Activated CD4-positive, alpha-beta T cell treated with anti-CD3 and anti-CD28 coated beads, Interleukin-2, amount 50 U/mL, for 1 hour (primary cell): ENCODE measurements around the gene WWC1.
"Not testable (repeated sequence)": the region's sequence is repeated elsewhere in the genome, so short reads cannot be mapped to it uniquely, and the experiment has no call there.

Experiments
- DNase-seq: peaks from one replicate; pipeline ENCODE4 v3.0.0-alpha.2; 2020

Gene WWC1

DNA sequence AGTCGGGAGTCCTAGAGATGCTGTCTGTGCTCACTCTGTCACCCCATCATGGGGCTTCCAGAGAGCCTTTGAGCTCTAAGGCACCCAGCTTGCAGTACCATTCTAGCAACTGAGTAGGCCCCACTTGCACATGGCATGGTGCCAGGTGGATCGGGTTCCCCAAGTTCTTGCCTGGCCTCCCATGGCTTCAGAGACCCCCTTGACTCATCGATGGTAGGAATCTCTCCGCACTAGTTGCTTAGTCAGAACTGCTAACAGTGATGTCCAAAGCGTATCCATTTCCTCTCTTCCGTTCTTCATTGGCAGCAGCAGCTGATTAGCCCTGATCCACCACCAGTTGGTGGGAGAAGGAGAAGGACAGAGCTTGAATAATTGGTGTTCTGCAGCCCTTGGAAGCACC lies 124.5 kb downstream of the WWC1 start:
- DNase-seq = no peak

DNA sequence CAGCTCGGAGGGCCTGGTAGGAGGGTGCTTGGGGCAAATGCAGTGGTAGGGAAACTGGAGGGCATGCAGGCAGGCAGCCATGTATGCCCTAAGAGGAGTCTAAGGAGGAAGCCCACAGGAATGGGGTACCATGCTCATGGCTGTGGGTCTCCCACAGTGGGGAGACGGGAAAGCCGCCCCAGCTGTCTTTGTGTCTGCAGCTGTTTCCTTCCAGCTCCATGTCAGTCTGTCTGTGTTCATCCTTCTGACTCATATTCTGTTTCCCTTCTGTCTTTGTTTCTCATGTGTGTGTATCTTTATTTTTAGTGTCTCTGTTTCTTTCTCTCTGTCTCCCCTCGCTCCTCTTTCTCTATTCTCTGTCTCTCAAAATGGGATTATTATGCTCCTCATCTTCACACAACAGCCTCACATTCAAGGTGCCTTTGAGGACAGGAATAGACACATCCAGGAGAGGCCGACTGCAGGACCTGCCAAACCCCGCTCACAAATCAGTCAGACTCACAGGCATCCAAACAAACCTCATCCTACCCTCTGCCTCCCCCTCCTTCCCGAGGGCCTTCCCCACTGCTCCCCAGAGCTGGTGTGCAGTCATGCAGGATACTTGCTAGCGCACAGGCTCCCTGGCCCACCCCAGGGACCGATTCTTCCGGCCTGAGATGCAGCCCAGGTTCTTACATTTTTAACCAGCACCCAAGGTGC lies 126.4 kb downstream of the WWC1 start:
- DNase-seq = no peak

DNA sequence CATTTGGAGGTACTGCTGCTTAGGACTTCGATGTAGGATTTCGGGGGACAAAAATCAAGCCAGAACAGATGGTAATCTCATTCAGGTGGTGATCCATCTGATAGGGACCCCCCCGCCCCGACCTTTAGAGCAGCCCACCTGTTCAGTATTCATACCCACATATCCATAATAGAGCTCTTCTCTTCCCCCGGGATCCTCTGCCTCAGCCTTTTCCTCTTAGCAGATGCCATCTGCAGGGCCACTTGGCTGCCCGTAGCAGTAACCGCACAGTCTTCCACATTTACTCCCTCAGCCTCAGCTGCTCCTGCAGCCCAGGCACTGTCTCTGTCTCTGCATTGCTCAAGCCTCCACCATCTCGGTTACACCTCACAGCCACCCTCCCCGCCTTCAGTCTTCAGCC lies 129.0 kb downstream of the WWC1 start:
- DNase-seq = no peak

DNA sequence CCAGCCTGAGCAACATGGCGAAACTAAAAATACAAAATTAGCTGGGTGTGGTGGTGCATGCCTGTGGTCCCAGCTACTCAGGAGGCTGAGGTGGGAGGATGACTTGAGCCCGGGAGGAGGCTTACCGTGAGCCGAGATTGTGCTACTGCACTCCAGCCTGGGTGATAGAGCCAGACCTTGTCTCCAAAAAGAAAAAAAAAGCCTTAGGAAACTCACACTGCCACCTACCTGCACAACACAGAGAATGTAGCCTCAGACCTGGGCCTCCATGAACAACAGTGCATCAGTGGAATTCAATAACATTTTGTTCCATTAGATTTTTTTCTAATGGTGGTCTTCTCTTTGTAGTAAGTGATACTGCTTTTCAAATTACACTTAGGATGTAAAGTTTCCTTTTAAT lies 131.0 kb downstream of the WWC1 start:
- DNase-seq = no peak

DNA sequence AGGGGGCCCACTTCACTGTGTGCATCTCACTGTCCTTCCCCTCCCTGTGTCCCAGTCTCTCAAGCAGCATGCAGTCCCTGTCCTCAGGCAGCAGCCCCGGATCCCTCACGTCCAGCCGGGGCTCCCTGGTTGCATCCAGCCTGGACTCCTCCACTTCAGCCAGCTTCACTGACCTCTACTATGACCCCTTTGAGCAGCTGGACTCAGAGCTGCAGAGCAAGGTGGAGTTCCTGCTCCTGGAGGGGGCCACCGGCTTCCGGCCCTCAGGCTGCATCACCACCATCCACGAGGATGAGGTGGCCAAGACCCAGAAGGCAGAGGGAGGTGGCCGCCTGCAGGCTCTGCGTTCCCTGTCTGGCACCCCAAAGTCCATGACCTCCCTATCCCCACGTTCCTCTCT lies 132.0 kb downstream of the WWC1 start:
- DNase-seq = no peak

DNA sequence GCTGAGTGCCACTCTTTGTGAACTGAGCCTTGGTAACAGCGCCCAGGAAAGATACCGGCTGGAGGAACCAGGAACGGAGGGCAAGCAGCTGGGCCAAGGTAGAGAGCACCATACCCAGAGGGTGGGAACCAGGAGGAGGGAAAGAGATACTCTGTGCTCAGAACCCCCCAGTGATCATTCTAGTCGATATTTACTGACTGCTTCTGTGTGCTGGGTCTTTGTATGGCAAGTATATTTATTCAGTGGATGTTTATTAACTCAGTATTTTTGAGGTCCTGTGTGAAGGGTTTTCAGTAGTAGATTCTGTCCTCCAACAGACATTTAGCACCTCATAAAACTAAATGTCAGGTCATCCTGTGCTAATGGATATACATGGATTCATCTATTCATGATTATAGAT lies 132.5 kb downstream of the WWC1 start:
- no peak for DNase-seq

DNA sequence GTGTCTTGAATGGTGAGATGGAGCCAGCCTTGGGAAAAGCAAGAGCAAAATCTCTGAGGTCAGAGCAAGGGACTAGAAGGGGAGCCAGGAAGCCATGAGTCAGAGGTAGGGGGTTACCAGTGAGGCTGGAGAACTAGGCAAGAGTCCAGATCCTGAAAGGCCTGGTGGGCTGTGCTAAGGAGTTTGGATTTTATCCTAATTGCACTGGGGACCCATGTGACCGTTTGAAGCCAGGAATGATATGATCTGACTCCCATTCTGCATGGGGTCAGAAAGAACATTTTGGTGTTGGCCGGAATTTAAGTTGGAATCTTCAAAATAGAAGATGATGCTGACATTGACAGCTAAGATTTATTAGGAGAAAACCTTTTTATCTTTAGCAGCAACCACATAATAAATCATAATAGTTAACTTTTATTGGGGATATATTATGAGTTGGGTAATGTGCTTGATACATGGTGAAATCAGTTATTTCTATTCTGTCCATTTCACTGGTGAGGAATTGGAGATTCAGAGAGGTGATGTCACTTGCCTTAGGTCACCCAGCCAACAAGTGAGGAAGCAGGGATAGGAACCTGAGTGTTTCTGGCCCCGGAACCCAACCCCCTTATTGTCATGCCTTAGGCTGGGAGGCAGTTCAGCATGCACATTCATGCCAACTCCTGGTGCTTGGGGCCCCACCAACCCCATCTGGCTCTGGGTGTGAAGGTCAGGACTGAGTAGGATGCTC lies 133.3 kb downstream of the WWC1 start:
- DNase-seq = no peak

DNA sequence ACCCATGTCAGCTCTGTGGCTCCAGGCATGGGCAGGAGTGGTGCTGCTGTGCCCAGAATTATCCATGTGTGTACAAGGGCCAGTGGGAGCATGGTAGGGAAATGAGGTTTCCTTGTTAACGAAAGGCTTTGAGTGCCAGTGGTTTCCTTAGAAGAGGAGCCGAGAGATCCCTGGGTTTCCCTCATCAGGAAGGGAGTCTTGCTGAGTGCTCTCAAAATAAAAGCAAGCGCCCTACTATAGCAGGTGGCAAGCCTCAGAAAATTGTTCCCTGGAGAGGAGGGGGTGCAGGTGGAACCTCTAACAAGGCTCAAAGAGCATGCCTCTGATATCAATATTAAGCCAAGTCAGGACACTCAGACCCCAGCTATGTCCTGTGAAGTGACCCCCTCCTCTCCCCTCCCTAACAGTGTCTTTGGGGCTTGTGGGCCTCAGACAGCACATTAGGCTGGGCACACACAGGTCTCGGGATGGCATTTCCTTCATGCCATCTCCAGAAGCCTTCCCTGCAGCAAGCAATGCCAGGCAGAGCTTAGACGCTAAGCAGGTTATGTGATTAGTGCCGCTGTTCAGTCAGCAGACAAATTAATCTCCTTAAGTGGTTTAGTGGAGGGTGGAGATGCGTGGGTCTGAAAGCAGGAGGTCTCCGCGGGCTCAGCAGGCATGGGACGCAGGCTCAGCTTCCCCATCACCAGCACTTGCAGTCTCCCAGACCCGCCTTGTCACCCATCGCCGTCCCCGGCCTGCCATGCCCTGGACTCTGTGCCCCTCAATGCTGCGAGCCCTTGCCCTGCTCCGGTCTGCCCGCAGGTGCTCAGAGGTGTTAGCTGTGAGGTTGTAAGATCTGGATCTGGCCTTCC lies 134.8 kb downstream of the WWC1 start:
- DNase-seq = no peak

DNA sequence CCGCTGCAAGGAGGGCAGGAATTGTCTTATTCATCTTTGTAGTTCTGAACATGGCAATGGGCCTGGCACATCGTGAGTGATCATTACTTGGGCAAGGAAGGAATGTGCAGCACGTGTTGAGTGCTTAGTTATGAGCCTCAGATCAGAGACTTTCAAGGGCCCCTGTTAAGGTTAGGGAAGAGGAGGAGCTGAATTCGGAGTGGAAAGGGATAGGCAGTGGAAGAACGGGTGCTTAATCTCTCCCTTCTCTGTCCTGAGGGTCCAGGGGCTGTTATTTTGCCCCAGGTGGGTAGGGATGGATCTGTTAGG lies 135.4 kb downstream of the WWC1 start:
- DNase-seq = no peak

DNA sequence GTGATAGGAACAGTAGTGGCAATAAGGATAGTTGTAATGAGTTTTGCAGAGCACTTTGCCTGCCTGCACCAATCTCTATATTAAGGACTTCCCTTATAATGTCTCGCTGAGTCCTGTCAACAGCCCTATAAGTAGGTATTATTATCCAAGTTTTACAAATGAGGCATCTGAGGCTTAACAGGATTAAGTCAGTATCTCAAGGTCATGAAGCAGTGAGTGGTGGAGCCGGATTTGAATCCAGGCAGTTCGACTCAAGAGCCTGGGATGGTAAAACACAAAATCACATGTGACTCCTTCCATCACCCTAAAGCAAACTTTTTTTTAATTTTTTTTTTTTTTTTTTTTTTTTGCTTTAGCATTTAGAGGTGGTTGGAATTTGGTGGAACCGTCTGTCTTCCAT lies 135.8 kb downstream of the WWC1 start:
- no peak for DNase-seq

DNA sequence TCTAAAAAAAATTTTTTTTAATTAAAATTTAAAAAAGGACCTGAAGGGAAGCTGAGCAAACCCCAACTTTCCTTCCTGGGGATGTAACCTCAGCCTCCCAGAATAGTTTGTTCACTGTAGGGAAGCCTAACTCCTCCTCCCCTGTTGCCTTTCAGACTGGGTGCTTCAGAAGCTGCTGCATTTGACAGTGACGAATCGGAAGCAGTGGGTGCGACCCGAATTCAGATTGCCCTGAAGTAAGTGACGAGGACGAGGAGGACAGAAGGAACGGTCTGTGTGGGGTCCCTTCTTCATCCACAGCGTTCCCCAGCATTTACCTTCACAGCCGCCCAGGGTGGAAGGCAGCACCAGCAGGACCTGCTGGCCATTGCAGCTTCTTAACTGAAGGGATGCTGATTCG lies 137.1 kb downstream of the WWC1 start:
- DNase-seq = no peak

DNA sequence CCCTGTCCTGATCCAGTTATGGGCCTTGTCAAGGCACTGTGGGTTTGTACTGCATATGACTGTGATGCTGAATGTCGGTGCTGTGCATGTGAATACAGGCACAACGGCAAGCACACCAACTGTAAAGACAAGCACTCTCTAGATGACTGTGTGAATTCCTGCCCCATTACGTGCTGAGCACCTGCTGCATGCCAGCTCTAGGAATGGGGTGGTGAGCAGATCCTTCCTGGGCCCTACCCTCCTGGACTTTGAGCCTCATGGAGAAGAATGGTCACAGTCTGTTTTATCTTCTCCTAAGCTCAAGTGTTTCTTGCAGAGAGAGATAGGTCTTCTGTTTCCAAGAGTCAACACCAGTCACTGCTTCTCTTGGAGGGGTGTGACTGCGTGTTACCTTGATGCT lies 138.9 kb downstream of the WWC1 start:
- DNase-seq = no peak

DNA sequence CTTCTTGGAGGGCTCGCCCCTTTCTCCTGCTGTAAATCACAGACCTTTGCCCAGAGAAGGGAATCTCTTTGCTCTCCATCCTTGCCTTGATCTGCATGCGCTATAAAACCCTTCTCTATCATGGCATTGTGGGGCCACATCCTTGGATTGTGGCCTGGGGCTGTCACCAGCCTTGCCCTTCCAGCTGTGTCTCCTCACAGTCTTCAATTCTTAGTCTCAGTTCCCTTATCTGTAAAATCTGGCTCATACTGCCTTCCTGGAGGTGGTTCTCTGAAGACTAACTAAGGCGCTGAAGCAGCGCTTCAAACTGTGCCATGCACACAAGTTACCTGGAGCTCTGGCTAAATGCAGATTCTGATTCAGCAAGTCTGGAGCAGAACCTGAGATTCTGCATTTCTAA lies 141.5 kb downstream of the WWC1 start:
- no peak for DNase-seq

DNA sequence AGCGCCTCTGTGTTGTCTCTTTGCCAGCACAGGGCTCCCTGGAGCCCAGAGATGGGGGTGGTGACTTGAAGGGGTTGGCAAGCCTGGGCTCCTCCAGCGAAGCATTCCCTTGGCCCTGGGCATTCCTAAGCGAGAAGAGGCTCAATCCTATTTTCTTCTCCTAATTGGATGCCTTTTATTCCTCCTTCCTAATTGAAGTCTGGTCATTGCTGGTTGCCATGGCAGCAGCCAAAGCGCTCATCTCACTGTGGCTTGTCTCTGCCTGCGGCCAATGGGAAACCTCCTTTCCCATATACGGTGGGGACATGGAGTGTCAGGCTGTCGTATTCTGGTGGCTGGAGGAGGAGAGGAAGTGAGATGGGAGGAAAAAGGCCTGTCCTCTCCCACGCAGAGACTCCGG lies 142.6 kb downstream of the WWC1 start:
- no peak for DNase-seq

DNA sequence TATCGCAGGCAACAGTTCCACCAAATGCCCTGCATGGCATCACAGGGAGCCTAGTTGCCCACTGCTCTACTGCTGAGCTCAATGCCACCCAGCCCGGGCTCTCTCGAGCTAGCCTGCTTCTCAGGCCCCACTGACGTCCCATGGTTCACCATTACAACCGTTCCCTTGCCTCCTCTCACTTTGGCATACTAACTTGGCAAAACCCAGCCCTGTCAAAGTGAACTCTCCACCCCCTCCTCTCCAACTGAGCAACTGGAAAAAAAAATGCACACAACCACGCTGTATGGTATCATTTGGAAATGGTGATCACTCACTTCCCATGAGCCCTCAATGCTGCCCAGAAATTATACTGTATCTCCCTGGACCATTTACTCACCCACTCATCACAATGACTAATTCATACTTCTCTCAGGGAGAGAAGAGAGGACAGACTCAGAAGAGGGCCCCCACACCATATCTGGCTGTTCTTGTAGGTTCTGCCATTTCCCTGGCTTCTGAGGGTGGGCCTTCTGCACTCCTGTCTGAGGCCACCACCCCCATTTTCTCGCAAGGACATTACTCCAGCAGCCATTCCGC lies 143.4 kb downstream of the WWC1 start:
- no peak for DNase-seq

DNA sequence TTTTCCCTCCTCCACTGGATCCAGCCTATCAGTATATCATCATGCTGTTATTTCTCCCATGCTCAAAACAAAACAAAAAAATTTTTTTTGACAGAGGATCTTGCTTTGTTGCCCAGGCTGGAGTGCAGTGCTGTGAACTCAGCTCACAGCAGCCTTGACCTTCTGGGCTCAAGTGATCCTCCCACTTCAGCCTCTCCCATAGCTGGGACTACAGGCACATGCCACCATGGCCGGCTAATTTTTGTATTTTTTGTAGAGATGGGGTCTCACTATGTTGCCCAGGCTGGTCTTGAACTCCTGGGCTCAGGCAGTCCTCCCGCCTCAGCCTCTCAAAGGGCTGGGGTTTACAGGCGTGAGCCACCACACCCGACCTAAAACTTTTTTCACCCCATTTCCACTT lies 143.9 kb downstream of the WWC1 start:
- DNase-seq = not testable (repeated sequence)

DNA sequence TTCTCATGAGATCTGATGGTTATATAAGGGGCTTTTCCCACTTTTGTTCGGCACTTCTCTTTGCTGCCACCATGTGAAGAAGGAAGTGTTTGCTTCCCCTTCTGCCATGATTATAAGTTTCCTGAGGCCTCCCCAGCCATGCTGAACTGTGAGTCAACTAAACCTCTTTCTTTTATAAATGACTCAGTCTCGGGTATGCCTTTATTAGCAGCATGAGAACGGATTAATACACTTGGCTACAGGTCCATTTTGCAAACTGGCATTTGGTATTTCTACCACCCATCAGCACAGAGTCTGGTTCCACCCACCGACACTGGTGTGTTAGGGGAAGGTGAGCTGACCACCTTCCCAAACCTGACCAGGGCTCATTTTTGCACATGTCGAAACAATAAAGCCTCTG lies 146.9 kb downstream of the WWC1 start:
- DNase-seq = no peak

DNA sequence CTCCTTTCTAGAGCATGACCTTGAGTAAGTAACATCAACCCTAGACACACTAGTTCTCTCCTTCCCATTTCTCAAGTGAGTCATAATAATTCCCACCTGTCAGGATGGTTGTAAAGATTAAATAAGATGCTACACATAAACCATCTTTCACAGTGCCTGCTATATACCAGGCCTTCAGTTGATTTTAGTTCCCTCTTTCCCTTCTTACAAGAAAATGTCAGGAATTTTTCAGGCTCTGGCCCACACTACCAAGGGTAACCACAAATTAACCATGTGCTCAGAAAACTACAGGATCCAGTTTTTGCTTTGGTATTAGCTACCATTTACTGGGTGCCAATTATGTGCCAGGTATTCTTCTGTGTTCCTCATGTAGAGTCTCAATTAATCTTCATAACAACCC lies 152.1 kb downstream of the WWC1 start:
- no peak for DNase-seq

DNA sequence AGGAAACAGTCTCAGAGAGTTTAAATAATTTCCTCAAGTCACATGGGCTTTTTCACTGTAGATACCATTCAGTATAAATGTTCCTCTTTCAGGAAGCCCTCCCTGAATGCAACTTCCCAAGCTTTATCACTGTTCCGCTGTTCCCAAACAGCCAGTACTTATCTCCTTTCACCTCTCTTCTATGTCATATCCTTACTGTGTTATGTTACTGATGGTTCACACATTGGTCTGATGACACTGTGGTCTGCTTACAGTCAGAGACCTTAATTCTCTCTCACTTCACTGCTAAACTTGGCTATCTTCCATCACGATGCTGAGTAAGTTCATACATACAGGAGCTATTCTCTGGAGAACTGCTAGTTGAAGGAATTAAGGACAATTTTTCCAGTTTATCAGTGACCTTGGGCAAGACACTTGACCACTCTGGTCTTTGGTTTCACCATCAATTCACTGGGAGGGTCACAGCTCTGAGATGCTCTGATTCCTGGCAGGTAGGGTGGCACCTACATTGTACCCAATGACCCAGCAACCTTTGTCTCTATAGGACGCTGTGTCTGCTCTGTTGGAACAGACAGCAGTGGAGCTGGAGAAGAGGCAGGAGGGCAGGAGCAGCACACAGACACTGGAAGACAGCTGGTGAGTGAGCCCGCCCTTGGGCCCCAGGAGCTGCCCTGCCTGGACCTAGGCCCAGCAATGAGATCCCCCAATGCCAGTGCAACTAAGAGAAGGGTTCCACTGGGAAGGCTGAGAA lies 152.7 kb downstream of the WWC1 start:
- no peak for DNase-seq

DNA sequence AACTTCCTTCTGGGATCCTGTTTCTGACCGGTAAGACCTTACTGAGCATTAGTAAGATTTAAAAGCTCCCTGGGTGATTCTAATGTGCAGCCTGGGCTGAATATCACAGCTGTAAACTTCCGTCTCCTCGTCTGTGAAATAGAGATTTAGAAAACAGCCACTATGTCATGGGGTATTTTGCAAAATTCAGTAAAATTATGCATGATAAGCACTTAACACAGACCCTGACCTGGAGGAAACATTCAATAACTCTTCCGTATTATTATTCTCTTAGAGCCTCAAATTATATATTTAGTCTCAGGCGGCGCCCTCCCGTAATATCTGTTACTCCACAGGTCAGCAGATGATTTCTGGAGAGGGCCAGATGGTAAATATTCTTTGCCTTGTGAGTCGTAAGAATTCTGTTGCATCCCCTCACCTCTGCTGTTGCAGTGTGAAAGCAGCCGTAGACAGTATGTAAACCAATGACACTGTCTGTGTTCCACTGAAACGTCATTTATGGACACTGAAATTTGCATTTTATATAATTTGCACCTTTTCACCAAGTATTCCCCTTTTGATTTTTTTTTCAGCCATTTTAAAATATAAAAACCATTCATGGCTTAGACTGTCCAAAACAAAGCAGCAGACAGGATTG lies 155.7 kb downstream of the WWC1 start:
- no peak for DNase-seq

DNA sequence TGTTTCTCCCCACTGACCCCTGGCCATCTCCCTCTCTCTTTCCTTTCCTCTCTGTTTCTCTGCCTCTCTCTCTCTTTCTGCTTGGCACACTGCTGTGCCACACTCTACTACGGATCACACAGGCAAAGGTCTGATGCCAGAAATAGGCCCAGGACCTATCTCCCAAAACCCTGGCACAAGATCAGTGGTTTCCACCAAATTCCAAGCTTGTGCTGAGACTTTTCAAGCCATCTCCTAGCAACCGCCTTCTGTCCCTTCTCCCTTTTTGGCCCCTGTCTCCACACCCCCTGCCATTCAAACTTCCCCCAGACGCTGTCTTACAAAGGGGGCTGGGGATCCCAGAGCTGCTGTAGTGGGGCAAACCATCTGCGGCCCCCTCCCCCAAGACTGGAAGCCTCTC lies 156.4 kb downstream of the WWC1 start:
- no peak for DNase-seq

DNA sequence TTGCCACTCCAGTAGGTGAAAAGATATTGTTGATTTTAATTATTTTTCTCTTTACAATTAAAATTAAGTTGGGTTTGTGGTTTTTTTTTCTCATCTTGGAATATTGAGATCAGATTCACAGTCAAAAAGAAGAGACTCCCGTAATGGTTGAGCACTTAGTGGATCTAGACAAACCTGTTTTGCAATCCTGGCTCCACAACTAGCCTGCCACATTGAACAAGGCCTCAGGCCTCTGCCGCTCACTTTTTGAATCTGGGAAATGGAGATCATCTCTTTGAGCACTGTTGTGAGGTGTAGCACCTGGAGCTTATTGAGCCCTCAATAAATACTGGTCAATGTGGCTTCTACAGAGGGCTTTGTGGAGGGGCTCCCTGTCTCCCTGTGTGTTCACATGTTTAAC lies 157.7 kb downstream of the WWC1 start:
- no peak for DNase-seq

DNA sequence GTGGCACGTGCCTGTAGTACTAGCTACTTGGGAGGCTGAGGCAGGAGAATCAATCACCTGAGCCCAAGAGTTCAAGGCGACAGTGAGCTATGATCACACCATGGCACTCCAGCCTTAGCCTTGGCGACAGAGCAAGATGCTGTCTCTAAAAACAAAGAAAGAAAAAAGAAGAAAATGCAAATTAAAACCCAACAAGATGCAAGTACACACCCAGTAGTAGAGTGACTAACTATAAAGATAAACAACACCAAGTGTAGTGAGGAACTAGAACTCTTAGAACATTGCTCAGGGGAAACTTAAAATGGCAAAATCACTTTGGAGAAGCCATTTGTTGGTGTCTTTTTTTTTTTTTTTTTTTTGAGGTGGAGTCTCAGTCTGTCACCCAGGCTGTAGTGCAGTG lies 160.1 kb downstream of the WWC1 start:
- no peak for DNase-seq
